ENCODE data around the gene TMEM63B. TPM values are rescaled to one million over a fixed set of nuclear protein-coding genes. Genes with fewer than 3 reads are reported as not detected.

TMEM63B gene
- total and polyA plus RNA-seq, 9 of the 15 experiments (the other 6 are each of a cell fraction or from before 2014, with no cell fraction given): 0.14 to 39.4 (median 14.4) TPM

DNA sequence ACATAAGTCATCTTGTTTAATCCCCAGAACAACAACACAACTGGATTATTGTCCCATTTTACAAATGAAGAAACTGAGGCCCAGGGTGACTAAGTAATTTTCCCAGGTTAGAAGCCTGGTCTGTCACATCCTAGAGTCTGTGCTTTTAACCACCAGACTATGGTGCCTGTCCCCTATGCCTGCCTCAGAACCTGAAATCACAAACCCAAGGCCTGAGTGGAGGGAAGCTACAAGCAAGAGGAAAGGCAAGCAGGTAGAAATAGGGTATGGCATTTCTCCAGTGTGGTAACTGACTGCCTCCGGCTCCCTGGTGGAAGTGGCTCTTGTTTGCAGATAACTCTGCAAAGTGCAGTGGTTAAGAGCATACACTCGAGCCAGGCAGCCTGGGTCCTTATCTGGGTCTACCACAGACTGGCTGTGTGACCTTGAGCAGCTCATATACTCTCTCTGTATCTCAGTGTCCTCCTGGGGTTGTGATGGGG lies 2.5 kb downstream of the TMEM63B start (continued):
- TF ChIP-seq TAL1 (IDR thresholded peaks at IDR 0.05): peak; percentile 84
- 0 out of 2 replicates have a peak, but pooled peaks have one; percentile 42 for TF ChIP-seq FOXP1 (CRISPR knock-in tag; IDR thresholded peaks at IDR 0.05)
- peak; percentile 50 for TF ChIP-seq TBP (optimal IDR thresholded peaks at IDR 0.05; ENCODE audit: low read depth, low read length)
- TF ChIP-seq MTF1 (CRISPR knock-in tag; IDR thresholded peaks at IDR 0.05; ENCODE audit: borderline replicate concordance): no peak
- 0 out of 2 replicates have a peak, but pooled peaks have one; percentile 62 for TF ChIP-seq ZKSCAN1 (IDR thresholded peaks at IDR 0.05; ENCODE audit: low read depth, low read length)
- TF ChIP-seq, protein P1, sequence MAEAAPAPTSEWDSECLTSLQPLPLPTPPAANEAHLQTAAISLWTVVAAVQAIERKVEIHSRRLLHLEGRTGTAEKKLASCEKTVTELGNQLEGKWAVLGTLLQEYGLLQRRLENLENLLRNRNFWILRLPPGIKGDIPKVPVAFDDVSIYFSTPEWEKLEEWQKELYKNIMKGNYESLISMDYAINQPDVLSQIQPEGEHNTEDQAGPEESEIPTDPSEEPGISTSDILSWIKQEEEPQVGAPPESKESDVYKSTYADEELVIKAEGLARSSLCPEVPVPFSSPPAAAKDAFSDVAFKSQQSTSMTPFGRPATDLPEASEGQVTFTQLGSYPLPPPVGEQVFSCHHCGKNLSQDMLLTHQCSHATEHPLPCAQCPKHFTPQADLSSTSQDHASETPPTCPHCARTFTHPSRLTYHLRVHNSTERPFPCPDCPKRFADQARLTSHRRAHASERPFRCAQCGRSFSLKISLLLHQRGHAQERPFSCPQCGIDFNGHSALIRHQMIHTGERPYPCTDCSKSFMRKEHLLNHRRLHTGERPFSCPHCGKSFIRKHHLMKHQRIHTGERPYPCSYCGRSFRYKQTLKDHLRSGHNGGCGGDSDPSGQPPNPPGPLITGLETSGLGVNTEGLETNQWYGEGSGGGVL (CRISPR knock-in tag; IDR thresholded peaks at IDR 0.05): no peak
- TF ChIP-seq, protein P2, sequence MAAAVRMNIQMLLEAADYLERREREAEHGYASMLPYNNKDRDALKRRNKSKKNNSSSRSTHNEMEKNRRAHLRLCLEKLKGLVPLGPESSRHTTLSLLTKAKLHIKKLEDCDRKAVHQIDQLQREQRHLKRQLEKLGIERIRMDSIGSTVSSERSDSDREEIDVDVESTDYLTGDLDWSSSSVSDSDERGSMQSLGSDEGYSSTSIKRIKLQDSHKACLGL (CRISPR knock-in tag; IDR thresholded peaks at IDR 0.05; ENCODE audit: borderline replicate concordance, poor library complexity, severe bottlenecking): peak; percentile 8
- peak; percentile 76; the same call in 1 of the 2 replicates for TF ChIP-seq LCOR (CRISPR knock-in tag; IDR thresholded peaks at IDR 0.05)
- TF ChIP-seq CBFA2T2 (conservative IDR thresholded peaks at IDR 0.05): peak; percentile 87
- 0 out of 4 replicates have a peak, but pooled peaks of 1 of the 2 experiments have one; percentile 28 for TF ChIP-seq NRF1 (conservative IDR thresholded peaks at IDR 0.05 in 1 of 2, IDR thresholded peaks at IDR 0.05 in 1 of 2)
- TF ChIP-seq SMAD2 (IDR thresholded peaks at IDR 0.05; ENCODE audit: low read depth, low read length): no peak
- TF ChIP-seq, protein P3, sequence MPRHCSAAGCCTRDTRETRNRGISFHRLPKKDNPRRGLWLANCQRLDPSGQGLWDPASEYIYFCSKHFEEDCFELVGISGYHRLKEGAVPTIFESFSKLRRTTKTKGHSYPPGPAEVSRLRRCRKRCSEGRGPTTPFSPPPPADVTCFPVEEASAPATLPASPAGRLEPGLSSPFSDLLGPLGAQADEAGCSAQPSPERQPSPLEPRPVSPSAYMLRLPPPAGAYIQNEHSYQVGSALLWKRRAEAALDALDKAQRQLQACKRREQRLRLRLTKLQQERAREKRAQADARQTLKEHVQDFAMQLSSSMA (CRISPR knock-in tag; IDR thresholded peaks at IDR 0.05): no peak
- no peak for TF ChIP-seq SUPT5H (IDR thresholded peaks at IDR 0.05)
- TF ChIP-seq MTA3 (IDR thresholded peaks at IDR 0.05; ENCODE audit: borderline replicate concordance): peak; percentile 75
- TF ChIP-seq HDAC6 (IDR thresholded peaks at IDR 0.05; ENCODE audit: low read depth, low read length): no peak
- peak; percentile 98 for TF ChIP-seq ESRRA (IDR thresholded peaks at IDR 0.05; ENCODE audit: borderline replicate concordance, low read depth)
- TF ChIP-seq, protein P4, sequence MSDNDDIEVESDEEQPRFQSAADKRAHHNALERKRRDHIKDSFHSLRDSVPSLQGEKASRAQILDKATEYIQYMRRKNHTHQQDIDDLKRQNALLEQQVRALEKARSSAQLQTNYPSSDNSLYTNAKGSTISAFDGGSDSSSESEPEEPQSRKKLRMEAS (CRISPR knock-in tag; IDR thresholded peaks at IDR 0.05): peak; percentile 62; the same call in 1 of the 2 replicates
- TF ChIP-seq, protein P5, sequence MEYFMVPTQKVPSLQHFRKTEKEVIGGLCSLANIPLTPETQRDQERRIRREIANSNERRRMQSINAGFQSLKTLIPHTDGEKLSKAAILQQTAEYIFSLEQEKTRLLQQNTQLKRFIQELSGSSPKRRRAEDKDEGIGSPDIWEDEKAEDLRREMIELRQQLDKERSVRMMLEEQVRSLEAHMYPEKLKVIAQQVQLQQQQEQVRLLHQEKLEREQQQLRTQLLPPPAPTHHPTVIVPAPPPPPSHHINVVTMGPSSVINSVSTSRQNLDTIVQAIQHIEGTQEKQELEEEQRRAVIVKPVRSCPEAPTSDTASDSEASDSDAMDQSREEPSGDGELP (CRISPR knock-in tag; IDR thresholded peaks at IDR 0.05; ENCODE audit: borderline replicate concordance): peak; percentile 70; the same call in 1 of the 2 replicates
- TF ChIP-seq HDAC1 (IDR thresholded peaks at IDR 0.05): peak; percentile 89 to 90
- TF ChIP-seq, protein P6, sequence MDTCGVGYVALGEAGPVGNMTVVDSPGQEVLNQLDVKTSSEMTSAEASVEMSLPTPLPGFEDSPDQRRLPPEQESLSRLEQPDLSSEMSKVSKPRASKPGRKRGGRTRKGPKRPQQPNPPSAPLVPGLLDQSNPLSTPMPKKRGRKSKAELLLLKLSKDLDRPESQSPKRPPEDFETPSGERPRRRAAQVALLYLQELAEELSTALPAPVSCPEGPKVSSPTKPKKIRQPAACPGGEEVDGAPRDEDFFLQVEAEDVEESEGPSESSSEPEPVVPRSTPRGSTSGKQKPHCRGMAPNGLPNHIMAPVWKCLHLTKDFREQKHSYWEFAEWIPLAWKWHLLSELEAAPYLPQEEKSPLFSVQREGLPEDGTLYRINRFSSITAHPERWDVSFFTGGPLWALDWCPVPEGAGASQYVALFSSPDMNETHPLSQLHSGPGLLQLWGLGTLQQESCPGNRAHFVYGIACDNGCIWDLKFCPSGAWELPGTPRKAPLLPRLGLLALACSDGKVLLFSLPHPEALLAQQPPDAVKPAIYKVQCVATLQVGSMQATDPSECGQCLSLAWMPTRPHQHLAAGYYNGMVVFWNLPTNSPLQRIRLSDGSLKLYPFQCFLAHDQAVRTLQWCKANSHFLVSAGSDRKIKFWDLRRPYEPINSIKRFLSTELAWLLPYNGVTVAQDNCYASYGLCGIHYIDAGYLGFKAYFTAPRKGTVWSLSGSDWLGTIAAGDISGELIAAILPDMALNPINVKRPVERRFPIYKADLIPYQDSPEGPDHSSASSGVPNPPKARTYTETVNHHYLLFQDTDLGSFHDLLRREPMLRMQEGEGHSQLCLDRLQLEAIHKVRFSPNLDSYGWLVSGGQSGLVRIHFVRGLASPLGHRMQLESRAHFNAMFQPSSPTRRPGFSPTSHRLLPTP (IDR thresholded peaks at IDR 0.05; ENCODE audit: borderline replicate concordance, extremely low read depth, insufficient read length): peak; percentile 77
- TF ChIP-seq ZZZ3 (IDR thresholded peaks at IDR 0.05): no peak
- no peak for TF ChIP-seq RBM15 (IDR thresholded peaks at IDR 0.05; ENCODE audit: insufficient read depth, low read length)
